ENCODE data around the gene ST8SIA5. TPM values are rescaled to one million over a fixed set of nuclear protein-coding genes. Genes with fewer than 3 reads are reported as not detected.
A peak's percentile ranks its signal among the peaks of the same experiment; 100 is the strongest.

ST8SIA5 gene
- total RNA-seq, 1 experiment from 2014 or later = not detected

GRCh38 chr18:46706968-46707367, 49.9 kb downstream of the ST8SIA5 start:
- no peaks in the 10 kb centered on the region for H3F3A ChIP-seq (ENCODE audit: insufficient read depth, low read depth)
- peaks cover 5% of the 10 kb centered on the region; the same call in 1 of the 2 replicates for H3K27me3 ChIP-seq (ENCODE audit: insufficient read depth, low read depth)
- intact Hi-C loops (cut with micrococcal nuclease; ENCODE audit: unreplicated experiment) = no loop called here
- CTCF ChIA-PET = no interaction called here
- no peak overlapping the region for H2AFZ ChIP-seq
- H3K4me1 ChIP-seq (replicated peaks; ENCODE audit: insufficient read depth) = no peaks in the 10 kb centered on the region
- H4K20me1 ChIP-seq (ENCODE audit: insufficient read depth) = no peaks in the 10 kb centered on the region
- H3K4me2 ChIP-seq = no peak overlapping the region
- no peaks in the 10 kb centered on the region for H3K79me2 ChIP-seq (ENCODE audit: low read depth)
- H3K27ac ChIP-seq = no peak overlapping the region
- POLR2A ChIA-PET (ENCODE audit: unreplicated experiment) = interaction anchor here (0.6 kb wide), 1 partner anchor 14 kb away, joined by 6 read pairs; no protein-coding TSS in a partner anchor
- no peaks in the 10 kb centered on the region for H3K36me3 ChIP-seq (ENCODE audit: low read depth)
- peak in 1 of 2 experiments; percentile 56 for DNase-seq
- no peaks in the 10 kb centered on the region for H3K9me2 ChIP-seq (ENCODE audit: insufficient read depth)
- H3K4me3 ChIP-seq = no peak overlapping the region
- H3K9me3 ChIP-seq (ENCODE audit: insufficient read depth, low read depth) = no peaks in the 10 kb centered on the region
- no peak for TF ChIP-seq EZH2 (IDR thresholded peaks at IDR 0.05; ENCODE audit: low read depth)
- TF ChIP-seq CTCF (conservative IDR thresholded peaks at IDR 0.05) = no peak
- BruUV-seq (replicated peaks) = no TSS peak

GRCh38 chr18:46705521-46705920, 51.3 kb downstream of the ST8SIA5 start:
- no peak overlapping the region for H3K27ac ChIP-seq
- H4K20me1 ChIP-seq (ENCODE audit: insufficient read depth) = no peaks in the 10 kb centered on the region
- H3K4me2 ChIP-seq = no peak overlapping the region
- no peaks in the 10 kb centered on the region for H3K9me3 ChIP-seq (ENCODE audit: insufficient read depth, low read depth)
- ChIA-PET CTCF (no interaction called here), POLR2A (ENCODE audit: unreplicated experiment) (no interaction called here)
- no peak overlapping the region for H3K4me3 ChIP-seq
- H3K79me2 ChIP-seq (ENCODE audit: low read depth) = no peaks in the 10 kb centered on the region
- BruUV-seq (replicated peaks) = no TSS peak
- no peaks in the 10 kb centered on the region for H3K4me1 ChIP-seq (replicated peaks; ENCODE audit: insufficient read depth)
- TF ChIP-seq EZH2 (IDR thresholded peaks at IDR 0.05; ENCODE audit: low read depth) (no peak), CTCF (conservative IDR thresholded peaks at IDR 0.05) (no peak)
- no peaks in the 10 kb centered on the region for H3F3A ChIP-seq (ENCODE audit: insufficient read depth, low read depth)
- no peak overlapping the region for H2AFZ ChIP-seq
- no peak for DNase-seq
- H3K36me3 ChIP-seq (ENCODE audit: low read depth) = no peaks in the 10 kb centered on the region
- H3K9me2 ChIP-seq (ENCODE audit: insufficient read depth) = no peaks in the 10 kb centered on the region
- intact Hi-C loops (cut with micrococcal nuclease; ENCODE audit: unreplicated experiment) = no loop called here
- H3K27me3 ChIP-seq (ENCODE audit: insufficient read depth, low read depth) = no peaks in the 10 kb centered on the region

GRCh38 chr18:46704816-46705215, 52.0 kb downstream of the ST8SIA5 start:
- no peaks in the 10 kb centered on the region for H3K4me1 ChIP-seq (replicated peaks; ENCODE audit: insufficient read depth)
- TF ChIP-seq CTCF (conservative IDR thresholded peaks at IDR 0.05) (no peak), EZH2 (IDR thresholded peaks at IDR 0.05; ENCODE audit: low read depth) (no peak)
- no peaks in the 10 kb centered on the region for H3K36me3 ChIP-seq (ENCODE audit: low read depth)
- no peaks in the 10 kb centered on the region for H4K20me1 ChIP-seq (ENCODE audit: insufficient read depth)
- H2AFZ ChIP-seq = no peak overlapping the region
- no TSS peak for BruUV-seq (replicated peaks)
- H3F3A ChIP-seq (ENCODE audit: insufficient read depth, low read depth) = no peaks in the 10 kb centered on the region
- H3K9me3 ChIP-seq (ENCODE audit: insufficient read depth, low read depth) = no peaks in the 10 kb centered on the region
- intact Hi-C loops (cut with micrococcal nuclease; ENCODE audit: unreplicated experiment) = no loop called here
- no peak overlapping the region for H3K4me3 ChIP-seq
- no peak for DNase-seq
- CTCF ChIA-PET = no interaction called here
- no peaks in the 10 kb centered on the region for H3K27me3 ChIP-seq (ENCODE audit: insufficient read depth, low read depth)
- no peak overlapping the region for H3K27ac ChIP-seq
- no peaks in the 10 kb centered on the region for H3K9me2 ChIP-seq (ENCODE audit: insufficient read depth)
- H3K79me2 ChIP-seq (ENCODE audit: low read depth) = no peaks in the 10 kb centered on the region
- H3K4me2 ChIP-seq = no peak overlapping the region
- POLR2A ChIA-PET (ENCODE audit: unreplicated experiment) = no interaction called here

Data from PC-9 (cell line).